SU-DHL-6 (cell line): ENCODE results near the gene SLC22A23.

ENCODE experiments used
- EZH2phosphoT487 ChIP-seq: fragments of 200-600 bp; sonication (generic), shearing (Covaris generic); conservative IDR thresholded peaks from 2 replicates; pipeline ENCODE4 v1.6.1; 2018; ENCODE audit warnings: mild to moderate bottlenecking, antibody characterized with exemption, low read length, moderate library complexity, mixed read lengths
- TF ChIP-seq, protein P1 (sequence below): fragments of 200-600 bp; sonication (generic); IDR thresholded peaks from one replicate; pipeline ENCODE4 v1.5.1; 2017; ENCODE audit warnings: antibody characterized with exemption, mild to moderate bottlenecking, low read length, moderate library complexity; ENCODE audit not compliant: insufficient read depth, poor library complexity, severe bottlenecking

GRCh38 chr6:3480009-3480408 lies 23.2 kb upstream of the SLC22A23 start:
- TF ChIP-seq, protein P1, sequence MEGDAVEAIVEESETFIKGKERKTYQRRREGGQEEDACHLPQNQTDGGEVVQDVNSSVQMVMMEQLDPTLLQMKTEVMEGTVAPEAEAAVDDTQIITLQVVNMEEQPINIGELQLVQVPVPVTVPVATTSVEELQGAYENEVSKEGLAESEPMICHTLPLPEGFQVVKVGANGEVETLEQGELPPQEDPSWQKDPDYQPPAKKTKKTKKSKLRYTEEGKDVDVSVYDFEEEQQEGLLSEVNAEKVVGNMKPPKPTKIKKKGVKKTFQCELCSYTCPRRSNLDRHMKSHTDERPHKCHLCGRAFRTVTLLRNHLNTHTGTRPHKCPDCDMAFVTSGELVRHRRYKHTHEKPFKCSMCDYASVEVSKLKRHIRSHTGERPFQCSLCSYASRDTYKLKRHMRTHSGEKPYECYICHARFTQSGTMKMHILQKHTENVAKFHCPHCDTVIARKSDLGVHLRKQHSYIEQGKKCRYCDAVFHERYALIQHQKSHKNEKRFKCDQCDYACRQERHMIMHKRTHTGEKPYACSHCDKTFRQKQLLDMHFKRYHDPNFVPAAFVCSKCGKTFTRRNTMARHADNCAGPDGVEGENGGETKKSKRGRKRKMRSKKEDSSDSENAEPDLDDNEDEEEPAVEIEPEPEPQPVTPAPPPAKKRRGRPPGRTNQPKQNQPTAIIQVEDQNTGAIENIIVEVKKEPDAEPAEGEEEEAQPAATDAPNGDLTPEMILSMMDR: no peak
- no peak for TF ChIP-seq EZH2phosphoT487
